Liver (tissue), 9 donors: ENCODE data around the gene TSPAN18. TPM values are rescaled to one million over a fixed set of nuclear protein-coding genes. Genes with fewer than 3 reads are reported as not detected.

Experiments
- DNase-seq: peaks from one replicate; pipeline ENCODE4 v3.0.0-alpha.2; 2017; ENCODE audit warnings: low spot score
- H3K27ac ChIP-seq, 2 donors: one replicate each; pipeline ENCODE4 v1.7.0; 2013; ENCODE audit warnings: inconsistent platforms in 2 of 2, low read length in 2 of 2, control low read depth in 1 of 2, low read depth in 1 of 2, mild to moderate bottlenecking in 1 of 2
- H3K27me3 ChIP-seq, 4 donors: one replicate each; pipeline versions ENCODE4 v1.6.1 to v1.7.0; 2013; ENCODE audit warnings: low read length in 3 of 4, inconsistent platforms in 1 of 4, mild to moderate bottlenecking in 1 of 4, moderate library complexity in 1 of 4; ENCODE audit not compliant: control insufficient read depth in 4 of 4, insufficient read depth in 4 of 4
- H3K36me3 ChIP-seq, 4 donors: one replicate each; pipeline versions ENCODE4 v1.6.1 to v1.7.0; 2013; ENCODE audit warnings: low read length in 3 of 4, mild to moderate bottlenecking in 3 of 4, low read depth in 1 of 4, moderate library complexity in 1 of 4; ENCODE audit not compliant: control insufficient read depth in 4 of 4, insufficient read depth in 3 of 4
- H3K4me1 ChIP-seq, 4 donors: one replicate each; pipeline versions ENCODE4 v1.6.1 to v1.7.0; 2013; ENCODE audit warnings: low read length in 3 of 4, mild to moderate bottlenecking in 3 of 4, moderate library complexity in 1 of 4; ENCODE audit not compliant: control insufficient read depth in 4 of 4, insufficient read depth in 4 of 4
- H3K4me3 ChIP-seq, 3 donors: one replicate each; pipeline versions ENCODE4 v1.6.1 to v1.7.0; 2013; ENCODE audit warnings: low read length in 3 of 3, control low read depth in 1 of 3, low read depth in 1 of 3, mild to moderate bottlenecking in 1 of 3
- H3K9ac ChIP-seq, 2 donors: one replicate each; pipeline ENCODE4 v1.7.0; 2013; ENCODE audit warnings: low read length in 2 of 2, mild to moderate bottlenecking in 2 of 2, moderate library complexity in 2 of 2, control low read depth in 1 of 2, low read depth in 1 of 2
- H3K9me3 ChIP-seq, 4 donors: one replicate each; pipeline versions ENCODE4 v1.6.1 to v1.7.0; 2013; ENCODE audit warnings: low read length in 3 of 4; ENCODE audit not compliant: control insufficient read depth in 4 of 4
- CTCF ChIP-seq: fragments of 150-350 bp; IDR thresholded peaks from 2 replicates; pipeline ENCODE4 v1.5.1; 2017; ENCODE audit warnings: improper control_type of control experiment, low read depth, low read length; ENCODE audit not compliant: missing input control
- EGR1 ChIP-seq, 2 donors: IDR thresholded peaks; 2 replicates each; pipeline ENCODE4 v1.6.1; 2016 to 2018; ENCODE audit warnings: antibody characterized with exemption in 2 of 2, low read depth in 2 of 2
- FOXA1 ChIP-seq: IDR thresholded peaks from 2 replicates; pipeline ENCODE4 v1.6.1; 2016; ENCODE audit warnings: antibody characterized with exemption
- FOXA2 ChIP-seq: IDR thresholded peaks from 2 replicates; pipeline ENCODE4 v1.6.1; 2016; ENCODE audit warnings: antibody characterized with exemption
- GABPA ChIP-seq, 2 donors: IDR thresholded peaks in 1 of 2; conservative IDR thresholded peaks in 1 of 2; 2 replicates each; pipeline ENCODE4 v1.6.1; 2016; ENCODE audit warnings: antibody characterized with exemption in 2 of 2, mild to moderate bottlenecking in 1 of 2, moderate library complexity in 1 of 2
- HNF4A ChIP-seq, 2 donors: conservative IDR thresholded peaks; 2 replicates each; pipeline ENCODE4 v1.6.1; 2016; ENCODE audit warnings: antibody characterized with exemption in 2 of 2, mild to moderate bottlenecking in 2 of 2
- HNF4G ChIP-seq: IDR thresholded peaks from 2 replicates; pipeline ENCODE4 v1.6.1; 2016; ENCODE audit warnings: antibody characterized with exemption
- MAX ChIP-seq: IDR thresholded peaks from 2 replicates; pipeline ENCODE4 v1.6.1; 2016; ENCODE audit warnings: antibody characterized with exemption
- NR2F2 ChIP-seq: IDR thresholded peaks from 2 replicates; pipeline ENCODE4 v1.6.1; 2016; ENCODE audit warnings: antibody characterized with exemption
- RAD21 ChIP-seq, 2 donors: IDR thresholded peaks; 2 replicates each; pipeline ENCODE4 v1.6.1; 2016; ENCODE audit warnings: antibody characterized with exemption in 2 of 2, mild to moderate bottlenecking in 2 of 2
- RXRA ChIP-seq, 2 donors: IDR thresholded peaks; 2 replicates each; pipeline ENCODE4 v1.6.1; 2017 to 2018; ENCODE audit warnings: antibody characterized with exemption in 2 of 2, mild to moderate bottlenecking in 1 of 2
- YY1 ChIP-seq: IDR thresholded peaks from 2 replicates; pipeline ENCODE4 v1.6.1; 2016; ENCODE audit warnings: antibody characterized with exemption, mild to moderate bottlenecking
- ZBTB33 ChIP-seq: IDR thresholded peaks from 2 replicates; pipeline ENCODE4 v1.6.1; 2016; ENCODE audit warnings: antibody characterized with exemption
- WGBS: extraction: QIAGEN DNeasy Blood & Tissue Kit; methylation state at CpG from one replicate; pipeline ENCODE4 v1.1.7; 2013; 5-methylcytosine and 5-hydroxymethylcytosine counted together
- polyA plus RNA-seq, 2 donors: library from polyadenylated mRNA; stranded (reverse) in 1 of 2; unstranded in 1 of 2; fragments of 200-250 nt in 1 of 2; fragments of >200 nt in 1 of 2; fragmentation: Nextera tagmentation in 1 of 2; extraction: Ambion mirVana in 1 of 2; gene quantifications; one replicate each; pipeline versions ENCODE4 v1.2.1 to v1.2.3, GENCODE V29; 2013 to 2015
- total RNA-seq, 2 donors: library from RNA; depleted of rRNA; stranded (reverse); fragments of >200 nt; gene quantifications; one replicate each; pipeline ENCODE4 v1.2.3, GENCODE V29; 2014
- donor health status: healthy.
- donor health status: healthy.
- donor health status: healthy.
- donor health status: healthy.
- donor health status: healthy.

The TSPAN18 gene
- total and polyA plus RNA-seq, 4 donors = 1.2 to 5.0 (median 2.8) TPM

GRCh38 chr11:44911029-44911814 lies 184.5 kb downstream of the TSPAN18 start:
- Histone ChIP-seq H3K4me1 (peaks cover 0 to 12% (median 8%) of the 10 kb centered on the region in 4 donors), H3K9ac (no peak overlapping the region), H3K27me3 (no peaks in the 10 kb centered on the region), H3K4me3 (no peak overlapping the region), H3K36me3 (no peaks in the 10 kb centered on the region), H3K9me3 (no peaks in the 10 kb centered on the region), H3K27ac (no peak overlapping the region)
- peak; percentile 90 for DNase-seq
- WGBS = 24% methylated on average over 24 of the region's 24 CpGs
- TF ChIP-seq CTCF (peak; percentile 81), RAD21 (IDR thresholded peaks at IDR 0.05) (peak; percentile 78 to 84), MAX (no peak)

- TF ChIP-seq YY1 (no peak), GABPA (IDR thresholded peaks at IDR 0.05 in 1 of 2, conservative IDR thresholded peaks at IDR 0.05 in 1 of 2) (no peak), EGR1 (IDR thresholded peaks at IDR 0.05; ENCODE audit: low read depth in 2 of 2) (no peak), RXRA (IDR thresholded peaks at IDR 0.05) (peak; percentile 57 to 59), FOXA2 (no peak), MAX (no peak), ZBTB33 (no peak), HNF4A (conservative IDR thresholded peaks at IDR 0.05) (peak; percentile 80 to 84), CTCF (no peak), RAD21 (IDR thresholded peaks at IDR 0.05) (no peak), FOXA1 (no peak), NR2F2 (peak; percentile 86), HNF4G (no peak)
- H3K9me3 ChIP-seq = no peaks in the 10 kb centered on the region
- 68% methylated on average over 12 of the region's 12 CpGs for WGBS
- no peak overlapping the region for H3K27ac ChIP-seq
- H3K4me1 ChIP-seq = peaks cover 0 to 12% (median 8%) of the 10 kb centered on the region in 4 donors
- H3K4me3 ChIP-seq = no peak overlapping the region
- no peaks in the 10 kb centered on the region for H3K36me3 ChIP-seq
- peak; percentile 59 for DNase-seq
- no peak overlapping the region for H3K9ac ChIP-seq
- H3K27me3 ChIP-seq = no peaks in the 10 kb centered on the region
Measured at GRCh38 chr11:44912270-44912987, 185.7 kb downstream of the TSPAN18 start.
